Lower leg skin (tissue), 4 donors: ENCODE data around the gene BMS1. TPM values are rescaled to one million over a fixed set of nuclear protein-coding genes. Genes with fewer than 3 reads are reported as not detected.
"Not testable (repeated sequence)": the region's sequence is repeated elsewhere in the genome, so short reads cannot be mapped to it uniquely, and the experiment has no call there.

Experiments
- DNase-seq, 2 donors: peaks; one replicate each; pipeline ENCODE4 v3.0.0-alpha.2; 2019; ENCODE audit warnings: low spot score in 2 of 2
- H3K4me3 ChIP-seq: fragments of 200-600 bp; sonication (generic); 2 replicates; pipeline ENCODE4 v1.5.1; 2017; ENCODE audit warnings: mild to moderate bottlenecking, low read depth; ENCODE audit not compliant: poor library complexity, severe bottlenecking
- CTCF ChIP-seq, 3 donors: fragments of 450-650 bp; IDR thresholded peaks; one replicate each; pipeline ENCODE4 v1.5.1; 2016; ENCODE audit warnings: antibody characterized with exemption in 3 of 3, mild to moderate bottlenecking in 3 of 3, moderate library complexity in 2 of 3
- POLR2A ChIP-seq, 2 donors: fragments of 450-650 bp; IDR thresholded peaks; one replicate each; pipeline ENCODE4 v1.6.1; 2016 to 2017; ENCODE audit warnings: antibody characterized with exemption in 2 of 2, mild to moderate bottlenecking in 1 of 2, moderate library complexity in 1 of 2
- whole genome bisulfite sequencing, 2 donors: methylation state at CpG; one replicate each; pipeline ENCODE4 v1.1.5; 2018; 5-methylcytosine and 5-hydroxymethylcytosine counted together
- intact Hi-C: fragments of 100-400 bp; cut with DNase I; formaldehyde crosslinking; loops from one replicate; pipeline ENCODE4 v1.15.0; 2023; ENCODE audit warnings: low total_unique reads
- total RNA-seq, 4 donors: library from RNA; depleted of rRNA; stranded (reverse); fragments of >200 nt; gene quantifications; one replicate each; pipeline ENCODE4 v1.1.0, GENCODE V29; 2016

The BMS1 gene
- total RNA-seq, 4 donors from 2014 or later: 13.4 to 17.7 (median 17.2) TPM

GRCh38 chr10:42802876-42803275 is 20.3 kb downstream of the BMS1 start:
- TF ChIP-seq POLR2A (IDR thresholded peaks at IDR 0.05) (no peak), CTCF (IDR thresholded peaks at IDR 0.05) (no peak)
- no peak for DNase-seq
- no peak overlapping the region for H3K4me3 ChIP-seq
- 89 to 94% methylated on average over 3 of the region's 3 CpGs for WGBS, 2 donors
- intact Hi-C loops: no loop called here

GRCh38 chr10:42809676-42810075 is 27.1 kb downstream of the BMS1 start:
- 93 to 94% methylated on average over 4 of the region's 4 CpGs for WGBS, 2 donors
- intact Hi-C loops: no loop called here
- no peak for DNase-seq
- no peak for TF ChIP-seq POLR2A (IDR thresholded peaks at IDR 0.05)
- no peak for TF ChIP-seq CTCF (IDR thresholded peaks at IDR 0.05)
- no peak overlapping the region for H3K4me3 ChIP-seq

- TF ChIP-seq CTCF (IDR thresholded peaks at IDR 0.05): no peak
- TF ChIP-seq POLR2A (IDR thresholded peaks at IDR 0.05): no peak
- DNase-seq: no peak
- intact Hi-C loops: no loop called here
- WGBS, 2 donors: 95 to 99% methylated on average over 4 of the region's 4 CpGs
- no peak overlapping the region for H3K4me3 ChIP-seq
Observed at GRCh38 chr10:42812028-42812427, 29.4 kb downstream of the BMS1 start.

- intact Hi-C loops: not testable (repeated sequence)
Observed at GRCh38 chr10:42813989-42814687, 31.5 kb downstream of the BMS1 start.

GRCh38 chr10:42816334-42816733 is 33.7 kb downstream of the BMS1 start:
- 83 to 85% methylated on average over 5 of the region's 5 CpGs for WGBS, 2 donors
- DNase-seq, intact Hi-C loops: not testable (repeated sequence)

More at GRCh38 chr10:42813989-42814687, 31.5 kb downstream of the BMS1 start:
- 96 to 98% methylated on average over 5 of the region's 5 CpGs for WGBS, 2 donors
- not testable (repeated sequence) for H3K4me3 ChIP-seq, DNase-seq

GRCh38 chr10:42816912-42817311 is 34.3 kb downstream of the BMS1 start:
- H3K4me3 ChIP-seq: no peak overlapping the region
- intact Hi-C loops: no loop called here
- 83 to 89% methylated on average over 2 of the region's 2 CpGs for WGBS, 2 donors
- DNase-seq: no peak
- no peak for TF ChIP-seq POLR2A (IDR thresholded peaks at IDR 0.05)
- TF ChIP-seq CTCF (IDR thresholded peaks at IDR 0.05): no peak

More at GRCh38 chr10:42816334-42816733, 33.7 kb downstream of the BMS1 start:
- H3K4me3 ChIP-seq: not testable (repeated sequence)

- DNase-seq, intact Hi-C loops, H3K4me3 ChIP-seq: not testable (repeated sequence)
- 84% methylated on average over 3 of the region's 3 CpGs for WGBS, 2 donors
Observed at GRCh38 chr10:42817417-42817816, 34.8 kb downstream of the BMS1 start.

- 67 to 84% methylated on average over 6 of the region's 6 CpGs for WGBS, 2 donors
- DNase-seq, intact Hi-C loops, H3K4me3 ChIP-seq: not testable (repeated sequence)
Observed at GRCh38 chr10:42826759-42827158, 44.2 kb downstream of the BMS1 start.
